Activated naive CD8-positive, alpha-beta T cell (primary cell): ENCODE measurements around the gene SYN1.

Source experiments
- H3K27ac Mint-ChIP-seq: one replicate; pipeline ENCODE4 v1.8.0; 2021; ENCODE audit warnings: mixed read lengths
- H3K27me3 Mint-ChIP-seq: one replicate; pipeline ENCODE4 v1.8.0; 2021; ENCODE audit warnings: mixed read lengths
- H3K36me3 Mint-ChIP-seq: one replicate; pipeline ENCODE4 v1.8.0; 2021; ENCODE audit warnings: mixed read lengths
- H3K4me1 Mint-ChIP-seq: one replicate; pipeline ENCODE4 v1.8.0; 2021; ENCODE audit warnings: low read depth, mixed read lengths
- H3K4me3 Mint-ChIP-seq: one replicate; pipeline ENCODE4 v1.8.0; 2021; ENCODE audit warnings: mild to moderate bottlenecking, mixed read lengths
- H3K9me3 Mint-ChIP-seq: one replicate; pipeline ENCODE4 v1.8.0; 2021; ENCODE audit warnings: low read depth, mixed read lengths

The SYN1 gene

DNA sequence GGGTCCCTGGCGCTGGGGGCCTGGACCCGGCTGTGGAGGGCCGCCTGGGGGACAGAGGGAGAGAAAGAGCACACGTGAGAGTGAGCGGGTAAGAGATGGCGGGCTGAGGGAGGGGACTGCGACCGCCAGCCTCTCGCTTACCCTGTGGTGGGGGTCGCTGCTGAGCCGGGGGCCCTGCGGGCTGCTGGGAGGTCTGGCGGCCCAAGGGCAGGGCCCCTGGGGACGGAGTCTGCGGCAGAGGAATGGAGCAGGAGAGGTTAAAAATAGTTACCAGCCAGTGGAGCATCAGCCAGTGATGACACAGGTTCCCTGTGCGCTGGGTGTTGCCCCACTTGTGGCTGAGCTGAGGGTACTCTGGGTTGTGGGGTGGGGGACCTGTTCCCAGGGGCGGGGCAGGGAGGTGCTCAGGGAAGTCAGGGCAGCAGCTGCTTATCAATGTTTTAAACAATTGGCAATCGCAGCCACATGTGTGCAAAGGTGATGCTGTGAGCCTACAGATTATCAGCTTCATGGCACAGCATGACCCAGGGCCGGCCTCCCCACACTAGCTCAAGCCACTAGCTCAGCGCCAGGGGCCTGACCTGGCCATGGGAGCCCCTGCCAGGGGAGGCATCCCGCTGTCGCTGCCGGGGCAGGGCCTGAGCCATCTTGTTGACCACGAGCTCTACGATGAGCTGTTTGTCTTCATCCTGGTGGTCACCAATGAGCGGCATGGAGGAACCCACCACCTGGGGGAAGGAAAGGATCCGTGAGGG, 44.9 kb downstream of the SYN1 start:
- H3K27me3 Mint-ChIP-seq = no peaks in the 10 kb centered on the region
- no peak overlapping the region for H3K27ac Mint-ChIP-seq
- H3K9me3 Mint-ChIP-seq = no peaks in the 10 kb centered on the region
- H3K36me3 Mint-ChIP-seq = peaks cover 5% of the 10 kb centered on the region
- peaks cover 11% of the 10 kb centered on the region for H3K4me1 Mint-ChIP-seq
- H3K4me3 Mint-ChIP-seq = no peak overlapping the region

DNA sequence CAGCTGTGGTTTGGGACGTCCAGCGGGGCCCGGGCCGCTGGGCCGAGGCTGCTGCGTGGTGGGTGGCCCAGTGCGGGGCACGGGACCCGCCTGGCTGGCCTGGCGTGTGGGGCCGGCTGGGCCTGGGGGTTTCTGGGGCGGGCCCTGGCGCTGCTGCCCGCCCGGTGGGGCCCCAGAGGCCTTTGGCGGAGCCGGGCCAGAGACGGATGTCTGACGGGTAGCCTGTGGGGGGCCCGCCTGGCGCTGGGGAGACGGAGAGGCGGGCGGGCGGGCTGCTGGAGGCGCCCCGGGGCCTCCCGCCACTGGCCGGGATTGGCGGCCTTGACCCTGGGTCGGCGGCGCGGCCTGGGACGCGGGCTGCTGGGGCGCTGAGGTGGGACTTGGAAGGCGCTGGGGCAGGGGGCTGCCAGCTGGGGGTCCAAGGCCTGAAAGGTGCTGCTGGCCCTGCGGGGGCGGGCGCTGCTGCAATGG, 45.5 kb downstream of the SYN1 start:
- H3K27ac Mint-ChIP-seq = no peak overlapping the region
- peaks cover 8% of the 10 kb centered on the region for H3K4me1 Mint-ChIP-seq
- no peak overlapping the region for H3K4me3 Mint-ChIP-seq
- peaks cover 5% of the 10 kb centered on the region for H3K36me3 Mint-ChIP-seq
- H3K27me3 Mint-ChIP-seq = no peaks in the 10 kb centered on the region
- no peaks in the 10 kb centered on the region for H3K9me3 Mint-ChIP-seq

DNA sequence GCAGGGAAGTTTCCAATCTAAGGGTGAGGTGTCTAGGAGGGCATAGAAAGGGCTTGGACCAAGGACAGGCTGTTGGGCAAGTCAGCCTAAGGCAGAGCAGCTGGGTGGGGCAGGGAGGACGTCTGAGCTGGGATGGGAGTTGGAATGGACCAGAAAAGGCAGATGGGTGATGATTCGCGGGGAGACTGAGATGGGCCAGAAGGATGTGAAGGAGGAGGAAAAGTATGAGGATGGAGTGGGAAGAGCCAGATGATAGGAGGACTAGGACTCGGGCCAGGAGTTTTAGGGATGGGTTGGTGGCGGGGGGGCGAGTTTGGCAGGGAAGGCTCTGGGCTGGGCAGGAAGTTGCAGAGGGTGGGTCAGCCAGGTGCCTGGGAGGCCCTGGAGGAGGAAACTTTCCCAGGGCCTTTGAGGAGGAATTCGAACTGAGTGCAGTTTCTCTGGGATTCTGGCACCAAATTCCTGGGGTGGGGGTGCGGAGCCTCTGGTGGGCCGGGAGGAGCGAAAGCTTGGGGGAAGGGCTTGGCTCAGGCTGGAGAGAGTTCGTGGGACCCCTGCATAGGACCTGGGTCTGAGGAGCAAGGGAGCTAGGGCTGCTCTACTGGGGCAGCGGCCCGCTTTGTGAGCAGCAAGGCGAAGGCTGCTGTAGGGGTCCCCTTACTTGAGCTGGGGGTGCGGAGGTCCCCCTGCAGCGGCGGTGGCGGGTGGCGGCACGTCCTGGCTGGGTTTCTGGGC, 46.1 kb downstream of the SYN1 start:
- Mint-ChIP-seq H3K9me3 (no peaks in the 10 kb centered on the region), H3K4me1 (peaks cover 8% of the 10 kb centered on the region), H3K36me3 (peaks cover 5% of the 10 kb centered on the region), H3K4me3 (peak overlapping the region; percentile 48), H3K27me3 (no peaks in the 10 kb centered on the region), H3K27ac (peak overlapping the region; percentile 51)

DNA sequence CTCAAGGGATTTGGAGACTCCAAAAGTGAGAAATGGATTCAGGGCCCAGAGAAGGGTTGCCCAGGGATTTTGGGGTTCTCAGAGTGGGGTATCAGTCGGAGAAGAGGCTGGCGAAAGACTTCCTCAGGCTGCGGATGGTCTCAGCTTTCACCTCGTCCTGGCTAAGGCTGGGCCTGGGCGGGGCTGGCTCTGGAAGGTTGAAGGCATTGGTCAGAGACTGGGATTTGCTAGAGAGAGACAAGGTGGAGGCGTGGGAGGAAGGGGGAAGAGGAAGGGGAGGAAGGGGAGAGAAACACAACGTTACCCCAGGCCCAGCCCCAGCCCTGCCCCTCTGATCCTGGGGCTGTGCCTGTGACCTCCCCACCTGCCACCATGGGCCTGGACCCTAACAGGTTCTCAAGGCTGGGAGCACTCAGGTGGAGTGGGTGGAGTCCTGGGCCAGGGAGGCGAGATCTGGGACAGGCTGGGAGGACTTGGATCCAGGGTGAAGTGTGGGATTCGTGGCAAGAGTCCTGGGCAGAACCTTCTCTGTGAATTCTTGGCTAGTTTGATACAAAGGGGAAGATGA, 46.8 kb downstream of the SYN1 start:
- Mint-ChIP-seq H3K27ac (peak overlapping the region; percentile 51), H3K4me3 (peak overlapping the region; percentile 48), H3K27me3 (no peaks in the 10 kb centered on the region), H3K36me3 (peaks cover 5% of the 10 kb centered on the region), H3K9me3 (no peaks in the 10 kb centered on the region), H3K4me1 (peaks cover 7% of the 10 kb centered on the region)

DNA sequence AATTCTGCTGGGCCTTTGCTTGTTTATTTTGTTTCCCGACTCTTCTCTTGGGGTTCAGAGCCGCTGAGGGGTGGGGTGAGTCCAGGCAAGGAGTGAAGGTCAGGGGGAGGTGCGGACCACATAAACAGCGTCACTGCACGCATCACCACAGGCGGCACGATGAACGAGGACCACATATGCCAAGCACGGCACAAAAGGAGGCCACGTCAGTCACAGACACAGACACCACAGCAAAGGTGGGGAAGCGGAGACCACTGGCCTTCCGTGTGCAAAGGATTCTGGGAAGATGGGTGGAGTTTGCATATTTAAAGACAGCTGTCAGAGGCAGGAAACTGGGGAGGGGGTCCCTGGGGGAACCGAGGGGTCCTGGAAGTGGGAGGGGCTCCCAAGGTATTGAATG, 47.8 kb downstream of the SYN1 start:
- H3K9me3 Mint-ChIP-seq = no peaks in the 10 kb centered on the region
- H3K27me3 Mint-ChIP-seq = no peaks in the 10 kb centered on the region
- peaks cover 5% of the 10 kb centered on the region for H3K36me3 Mint-ChIP-seq
- H3K27ac Mint-ChIP-seq = no peak overlapping the region
- peaks cover 7% of the 10 kb centered on the region for H3K4me1 Mint-ChIP-seq
- no peak overlapping the region for H3K4me3 Mint-ChIP-seq

DNA sequence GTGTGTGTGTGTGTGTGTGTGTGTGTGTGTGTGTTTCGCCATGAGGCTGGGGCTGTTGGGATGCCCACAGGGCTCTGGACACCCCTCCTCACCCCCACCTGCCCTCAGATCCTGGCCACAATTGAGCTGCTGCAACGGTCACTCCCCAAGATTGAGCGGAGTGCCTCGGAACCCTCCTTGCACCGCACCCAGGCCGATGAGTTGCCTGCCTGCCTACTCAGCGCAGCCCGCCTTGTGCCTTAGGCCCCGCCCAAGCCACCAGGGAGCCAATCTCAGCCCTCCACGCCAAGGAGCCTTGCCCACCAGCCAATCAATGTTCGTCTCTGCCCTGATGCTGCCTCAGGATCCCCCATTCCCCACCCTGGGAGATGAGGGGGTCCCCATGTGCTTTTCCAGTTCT, 48.4 kb downstream of the SYN1 start:
- H3K4me3 Mint-ChIP-seq = no peak overlapping the region
- no peak overlapping the region for H3K27ac Mint-ChIP-seq
- no peaks in the 10 kb centered on the region for H3K27me3 Mint-ChIP-seq
- H3K36me3 Mint-ChIP-seq = peaks cover 5% of the 10 kb centered on the region
- H3K9me3 Mint-ChIP-seq = no peaks in the 10 kb centered on the region
- H3K4me1 Mint-ChIP-seq = peaks cover 7% of the 10 kb centered on the region

DNA sequence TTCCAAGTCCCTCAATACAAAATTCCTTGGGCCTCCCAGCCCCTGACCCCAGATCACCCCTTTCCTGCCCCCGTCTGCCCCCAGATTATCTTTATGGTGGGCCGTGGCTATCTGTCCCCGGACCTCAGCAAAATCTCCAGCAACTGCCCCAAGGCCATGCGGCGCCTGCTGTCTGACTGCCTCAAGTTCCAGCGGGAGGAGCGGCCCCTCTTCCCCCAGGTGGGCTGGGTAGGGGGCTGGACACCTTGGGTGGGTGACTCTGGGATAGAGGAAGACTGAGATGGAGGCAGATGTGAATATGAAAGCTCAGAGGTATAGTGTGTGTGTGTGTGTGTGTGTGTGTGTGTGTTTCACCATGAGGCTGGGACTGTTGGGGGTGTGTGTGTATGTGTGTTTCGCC, 48.9 kb downstream of the SYN1 start:
- peaks cover 5% of the 10 kb centered on the region for H3K36me3 Mint-ChIP-seq
- no peak overlapping the region for H3K27ac Mint-ChIP-seq
- H3K4me3 Mint-ChIP-seq = no peak overlapping the region
- H3K27me3 Mint-ChIP-seq = no peaks in the 10 kb centered on the region
- peaks cover 7% of the 10 kb centered on the region for H3K4me1 Mint-ChIP-seq
- no peaks in the 10 kb centered on the region for H3K9me3 Mint-ChIP-seq

DNA sequence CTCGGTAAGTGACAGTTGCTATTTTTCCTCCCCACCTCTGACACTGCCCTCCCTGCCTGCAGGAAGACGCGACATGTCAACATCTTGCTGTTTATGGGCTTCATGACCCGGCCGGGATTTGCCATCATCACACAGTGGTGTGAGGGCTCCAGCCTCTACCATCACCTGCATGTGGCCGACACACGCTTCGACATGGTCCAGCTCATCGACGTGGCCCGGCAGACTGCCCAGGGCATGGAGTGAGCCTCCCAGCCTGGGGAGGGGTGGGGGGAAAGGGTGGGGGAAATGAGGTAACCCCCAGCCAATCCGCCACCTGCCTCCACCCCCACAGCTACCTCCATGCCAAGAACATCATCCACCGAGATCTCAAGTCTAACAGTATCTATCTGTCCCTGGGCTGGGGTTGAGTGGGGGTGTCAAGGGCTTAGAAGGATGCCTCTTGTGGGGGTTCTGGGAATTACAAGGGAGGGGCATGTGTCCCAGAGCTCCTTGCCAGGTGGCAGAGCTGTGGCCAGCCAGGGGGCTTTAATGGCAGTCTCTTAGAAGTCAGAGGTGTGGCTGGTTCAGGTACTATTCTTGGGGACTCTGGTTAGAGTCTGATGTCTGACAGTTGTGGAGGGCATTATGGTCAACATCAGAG, 50.9 kb downstream of the SYN1 start:
- Mint-ChIP-seq H3K27ac (no peak overlapping the region), H3K4me1 (peaks cover 17% of the 10 kb centered on the region), H3K36me3 (peaks cover 10% of the 10 kb centered on the region), H3K27me3 (no peaks in the 10 kb centered on the region), H3K9me3 (no peaks in the 10 kb centered on the region), H3K4me3 (no peak overlapping the region)

DNA sequence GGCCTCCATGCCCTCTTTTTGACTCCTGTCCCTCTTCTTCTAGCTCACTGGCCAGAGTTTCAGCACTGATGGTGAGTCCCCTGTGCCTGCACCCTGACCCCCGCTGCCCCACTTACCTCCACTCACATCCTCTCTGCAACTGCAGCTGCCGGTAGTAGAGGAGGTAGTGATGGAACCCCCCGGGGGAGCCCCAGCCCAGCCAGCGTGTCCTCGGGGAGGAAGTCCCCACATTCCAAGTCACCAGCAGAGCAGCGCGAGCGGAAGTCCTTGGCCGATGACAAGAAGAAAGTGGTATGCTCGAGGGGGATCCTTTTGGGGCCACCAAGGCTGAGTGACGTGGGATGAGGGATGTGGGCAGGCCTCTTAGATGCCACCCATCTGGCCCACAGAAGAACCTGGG, 52.8 kb downstream of the SYN1 start:
- Mint-ChIP-seq H3K27me3 (no peaks in the 10 kb centered on the region), H3K4me3 (no peak overlapping the region)

DNA sequence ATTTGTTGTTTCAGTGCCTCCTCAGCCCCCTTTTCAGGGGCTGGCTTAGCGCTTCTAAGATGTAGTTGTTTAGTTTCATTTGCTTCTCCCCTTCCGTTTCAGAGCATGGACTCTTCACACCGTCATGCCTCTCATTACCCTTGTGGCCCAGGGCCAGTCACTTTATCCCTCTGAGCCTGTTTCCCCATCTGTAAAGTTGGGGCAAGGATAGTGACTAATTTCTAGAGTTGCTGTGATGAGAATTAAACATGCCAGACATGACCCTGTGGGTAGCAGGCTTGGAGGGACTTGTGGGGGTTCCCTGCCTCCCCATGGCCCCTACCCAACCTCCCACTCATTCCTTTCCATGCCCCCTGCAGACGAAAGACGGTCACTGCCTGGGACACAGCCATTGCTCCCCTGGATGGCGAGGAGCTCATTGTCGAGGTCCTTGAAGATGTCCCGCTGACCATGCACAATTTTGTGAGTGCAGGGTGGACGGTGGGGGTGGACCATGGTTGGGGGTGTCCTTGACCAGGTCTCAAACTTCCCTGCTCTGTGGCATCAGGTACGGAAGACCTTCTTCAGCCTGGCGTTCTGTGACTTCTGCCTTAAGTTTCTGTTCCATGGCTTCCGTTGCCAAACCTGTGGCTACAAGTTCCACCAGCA, 55.1 kb downstream of the SYN1 start:
- Mint-ChIP-seq H3K27me3 (no peaks in the 10 kb centered on the region), H3K4me1 (peaks cover 35% of the 10 kb centered on the region), H3K27ac (peak overlapping the region; percentile 81), H3K9me3 (no peaks in the 10 kb centered on the region), H3K4me3 (peak overlapping the region; percentile 76), H3K36me3 (peaks cover 8% of the 10 kb centered on the region)

More for the DNA sequence above, 52.8 kb downstream of the SYN1 start:
- H3K36me3 Mint-ChIP-seq = peaks cover 9% of the 10 kb centered on the region
- no peaks in the 10 kb centered on the region for H3K9me3 Mint-ChIP-seq
- H3K27ac Mint-ChIP-seq = no peak overlapping the region
- H3K4me1 Mint-ChIP-seq = peaks cover 23% of the 10 kb centered on the region

DNA sequence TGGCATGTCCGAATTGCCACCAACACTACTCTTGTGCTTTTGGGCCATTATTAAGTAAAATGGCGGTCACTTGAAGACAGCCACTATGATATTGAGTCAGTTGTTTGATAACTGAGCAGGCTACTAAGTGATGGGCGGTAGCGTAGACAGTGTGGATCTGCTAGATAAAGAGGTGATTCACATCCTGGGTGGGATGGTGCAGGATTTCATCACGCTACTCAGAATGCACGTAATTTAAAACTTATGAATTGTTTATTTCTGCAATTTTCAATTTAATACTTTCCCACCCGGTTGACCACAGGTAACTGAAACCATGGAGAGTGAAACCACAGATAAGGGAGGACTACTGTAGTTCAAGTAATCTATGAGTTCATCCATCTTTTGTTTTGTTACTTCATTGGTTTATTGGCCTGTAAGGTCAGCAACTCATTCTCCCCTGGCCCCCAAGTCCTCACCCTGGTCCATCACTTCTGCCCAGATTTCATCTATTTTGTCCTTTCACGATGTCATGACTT, 55.8 kb downstream of the SYN1 start:
- H3K4me3 Mint-ChIP-seq = peak overlapping the region; percentile 81
- H3K9me3 Mint-ChIP-seq = no peaks in the 10 kb centered on the region
- no peaks in the 10 kb centered on the region for H3K27me3 Mint-ChIP-seq
- peaks cover 8% of the 10 kb centered on the region for H3K36me3 Mint-ChIP-seq
- peaks cover 35% of the 10 kb centered on the region for H3K4me1 Mint-ChIP-seq
- H3K27ac Mint-ChIP-seq = peak overlapping the region; percentile 81

DNA sequence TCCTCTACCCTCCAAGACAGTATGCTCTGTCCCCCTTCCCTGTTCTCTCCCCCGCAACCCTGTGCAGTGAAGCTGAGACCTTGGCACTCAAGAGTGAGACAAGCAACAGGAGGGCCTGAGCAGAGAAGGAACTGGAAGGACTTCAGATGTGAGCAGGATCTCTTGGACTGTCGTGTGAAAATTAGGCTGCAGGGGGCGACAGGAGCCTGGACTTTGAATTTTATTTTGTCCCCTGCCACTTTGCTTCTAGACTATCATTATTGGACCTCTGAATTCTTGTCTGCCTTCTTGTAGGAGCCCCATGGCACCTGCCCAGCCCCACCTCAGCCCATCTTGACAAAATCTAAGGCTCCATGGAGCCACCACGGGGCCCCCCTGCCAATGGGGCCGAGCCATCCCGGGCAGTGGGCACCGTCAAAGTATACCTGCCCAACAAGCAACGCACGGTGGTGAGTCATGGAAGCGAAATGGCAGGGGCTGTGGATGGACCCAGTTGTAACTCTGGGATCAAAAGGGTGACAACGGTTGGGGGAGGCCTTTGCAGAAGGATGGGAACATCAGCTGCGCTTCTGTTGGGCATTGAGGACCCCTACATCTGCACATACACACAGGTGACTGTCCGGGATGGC, 56.9 kb downstream of the SYN1 start:
- Mint-ChIP-seq H3K9me3 (no peaks in the 10 kb centered on the region), H3K27ac (no peak overlapping the region), H3K27me3 (no peaks in the 10 kb centered on the region), H3K36me3 (peaks cover 8% of the 10 kb centered on the region), H3K4me1 (peaks cover 35% of the 10 kb centered on the region), H3K4me3 (peak overlapping the region; percentile 81)

DNA sequence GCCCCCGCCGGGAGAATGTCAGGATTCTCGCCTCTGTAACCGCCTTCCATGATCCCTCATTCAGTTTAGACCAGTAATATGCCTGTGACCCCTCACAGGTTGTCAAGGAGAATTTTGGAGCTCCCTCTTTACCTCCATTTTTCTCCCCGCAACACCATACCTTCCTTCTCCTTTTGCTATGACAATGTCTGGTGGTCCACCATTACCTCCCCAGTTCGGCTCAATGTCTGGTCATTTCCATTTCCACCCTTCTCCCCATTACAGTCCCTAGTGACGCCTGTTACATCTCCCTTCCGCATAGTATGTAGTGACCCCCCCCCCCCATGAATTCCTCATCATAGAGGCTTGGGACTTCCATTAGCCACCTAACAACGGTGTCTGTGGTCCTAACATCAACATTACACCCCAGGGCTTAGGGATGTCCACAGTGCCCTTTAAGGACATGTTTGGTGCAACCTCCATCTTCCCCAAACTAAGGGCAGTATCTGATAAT, 58.0 kb downstream of the SYN1 start:
- H3K27me3 Mint-ChIP-seq = no peaks in the 10 kb centered on the region
- H3K9me3 Mint-ChIP-seq = no peaks in the 10 kb centered on the region
- peaks cover 38% of the 10 kb centered on the region for H3K4me1 Mint-ChIP-seq
- peak overlapping the region; percentile 94 for H3K4me3 Mint-ChIP-seq
- peak overlapping the region; percentile 96 for H3K27ac Mint-ChIP-seq
- H3K36me3 Mint-ChIP-seq = peaks cover 8% of the 10 kb centered on the region
